ENCODE measurements around the gene PANK3. TPM values are rescaled to one million over a fixed set of nuclear protein-coding genes. Genes with fewer than 3 reads are reported as not detected.

Gene PANK3
- total RNA-seq, 3 donors from 2014 or later (not counting 1 experiment from before 2014, with no cell fraction given) = 39.7 to 50.0 (median 46.9) TPM

- intact Hi-C loops (cut with micrococcal nuclease) = no loop called here
- TF ChIP-seq, protein P1, sequence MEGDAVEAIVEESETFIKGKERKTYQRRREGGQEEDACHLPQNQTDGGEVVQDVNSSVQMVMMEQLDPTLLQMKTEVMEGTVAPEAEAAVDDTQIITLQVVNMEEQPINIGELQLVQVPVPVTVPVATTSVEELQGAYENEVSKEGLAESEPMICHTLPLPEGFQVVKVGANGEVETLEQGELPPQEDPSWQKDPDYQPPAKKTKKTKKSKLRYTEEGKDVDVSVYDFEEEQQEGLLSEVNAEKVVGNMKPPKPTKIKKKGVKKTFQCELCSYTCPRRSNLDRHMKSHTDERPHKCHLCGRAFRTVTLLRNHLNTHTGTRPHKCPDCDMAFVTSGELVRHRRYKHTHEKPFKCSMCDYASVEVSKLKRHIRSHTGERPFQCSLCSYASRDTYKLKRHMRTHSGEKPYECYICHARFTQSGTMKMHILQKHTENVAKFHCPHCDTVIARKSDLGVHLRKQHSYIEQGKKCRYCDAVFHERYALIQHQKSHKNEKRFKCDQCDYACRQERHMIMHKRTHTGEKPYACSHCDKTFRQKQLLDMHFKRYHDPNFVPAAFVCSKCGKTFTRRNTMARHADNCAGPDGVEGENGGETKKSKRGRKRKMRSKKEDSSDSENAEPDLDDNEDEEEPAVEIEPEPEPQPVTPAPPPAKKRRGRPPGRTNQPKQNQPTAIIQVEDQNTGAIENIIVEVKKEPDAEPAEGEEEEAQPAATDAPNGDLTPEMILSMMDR (IDR thresholded peaks at IDR 0.05) = no peak
- Histone ChIP-seq H3K36me3 (ENCODE audit: control insufficient read depth, insufficient read depth, low read length) (no peaks in the 10 kb centered on the region), H3K4me3 (ENCODE audit: low read length) (no peak overlapping the region), H3K27me3 (ENCODE audit: control insufficient read depth, insufficient read depth, low read length) (peaks cover 34% of the 10 kb centered on the region), H3K27ac (ENCODE audit: low read length) (no peak overlapping the region), H3K9me3 (ENCODE audit: control insufficient read depth, insufficient read depth, low read length) (no peaks in the 10 kb centered on the region), H3K4me1 (ENCODE audit: control insufficient read depth, insufficient read depth, low read length) (peaks cover 9% of the 10 kb centered on the region)
- H3K4me3 Mint-ChIP-seq = no peak overlapping the region
- H3K36me3 Mint-ChIP-seq = no peaks in the 10 kb centered on the region
- H3K27me3 Mint-ChIP-seq (ENCODE audit: low read depth in 2 of 2) = peaks cover 24 to 48% of the 10 kb centered on the region in 2 donors
- 82% methylated on average over 6 of the region's 6 CpGs for WGBS (ENCODE audit: insufficient coverage)
- no peak overlapping the region for H3K27ac Mint-ChIP-seq
- H3K4me1 Mint-ChIP-seq = peaks cover 7 to 8% of the 10 kb centered on the region in 2 donors
- ATAC-seq (no peak), DNase-seq (no peak)
- no peaks in the 10 kb centered on the region for H3K9me3 Mint-ChIP-seq
Measured at GRCh38 chr5:168531987-168532864, 46.9 kb downstream of the PANK3 start.

- no peak for ATAC-seq
- Histone ChIP-seq H3K4me3 (ENCODE audit: low read length) (no peak overlapping the region), H3K36me3 (ENCODE audit: control insufficient read depth, insufficient read depth, low read length) (no peaks in the 10 kb centered on the region), H3K27ac (ENCODE audit: low read length) (no peak overlapping the region), H3K27me3 (ENCODE audit: control insufficient read depth, insufficient read depth, low read length) (peaks cover 34% of the 10 kb centered on the region), H3K4me1 (ENCODE audit: control insufficient read depth, insufficient read depth, low read length) (peaks cover 9% of the 10 kb centered on the region), H3K9me3 (ENCODE audit: control insufficient read depth, insufficient read depth, low read length) (no peaks in the 10 kb centered on the region)
- H3K4me3 Mint-ChIP-seq = no peak overlapping the region
- H3K4me1 Mint-ChIP-seq = peaks cover 7 to 8% of the 10 kb centered on the region in 2 donors
- no peaks in the 10 kb centered on the region for H3K36me3 Mint-ChIP-seq
- no peak overlapping the region for H3K27ac Mint-ChIP-seq
- no peak for DNase-seq
- peaks cover 24 to 48% of the 10 kb centered on the region in 2 donors for H3K27me3 Mint-ChIP-seq (ENCODE audit: low read depth in 2 of 2)
- 86% methylated on average over 5 of the region's 5 CpGs for WGBS (ENCODE audit: insufficient coverage)
- no peaks in the 10 kb centered on the region for H3K9me3 Mint-ChIP-seq
- TF ChIP-seq, protein P1 (IDR thresholded peaks at IDR 0.05) = no peak
- intact Hi-C loops (cut with micrococcal nuclease) = no loop called here
Measured at GRCh38 chr5:168531191-168531590, 48.0 kb downstream of the PANK3 start.

DNA sequence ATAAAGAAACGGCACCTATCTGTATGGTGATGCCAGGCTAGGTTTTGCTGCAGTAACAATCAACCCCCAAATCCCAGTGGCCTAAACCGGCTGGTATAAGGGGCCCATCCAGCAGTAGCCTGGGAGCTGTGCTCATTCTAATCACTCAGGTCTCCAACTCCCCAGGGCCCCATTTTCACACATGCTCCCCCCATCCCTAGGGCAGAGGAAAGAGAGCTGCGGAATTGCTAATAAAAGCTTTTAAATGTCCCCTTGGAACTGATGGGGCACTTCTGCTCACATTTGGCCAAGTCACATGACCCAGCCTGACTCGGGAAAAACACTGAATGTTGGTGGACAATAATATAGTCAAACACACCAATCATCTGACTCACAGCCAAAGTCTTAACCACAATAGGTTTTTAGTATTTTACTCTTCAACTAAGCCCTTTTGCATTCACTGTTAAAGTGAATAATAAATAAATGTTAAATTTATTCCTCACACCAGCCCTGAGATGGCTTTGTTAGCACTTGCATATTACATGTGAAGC, 48.5 kb downstream of the PANK3 start:
- peaks cover 24 to 48% of the 10 kb centered on the region in 2 donors for H3K27me3 Mint-ChIP-seq (ENCODE audit: low read depth in 2 of 2)

More for the DNA sequence above, 48.5 kb downstream of the PANK3 start:
- no peak overlapping the region for H3K4me3 ChIP-seq (ENCODE audit: low read length)
- intact Hi-C loops (cut with micrococcal nuclease) = no loop called here
- H3K4me1 Mint-ChIP-seq = peaks cover 7 to 8% of the 10 kb centered on the region in 2 donors
- peaks cover 34% of the 10 kb centered on the region for H3K27me3 ChIP-seq (ENCODE audit: control insufficient read depth, insufficient read depth, low read length)
- peaks cover 9% of the 10 kb centered on the region for H3K4me1 ChIP-seq (ENCODE audit: control insufficient read depth, insufficient read depth, low read length)
- H3K27ac Mint-ChIP-seq = no peak overlapping the region
- no peaks in the 10 kb centered on the region for H3K9me3 ChIP-seq (ENCODE audit: control insufficient read depth, insufficient read depth, low read length)
- DNase-seq (no peak), ATAC-seq (no peak)
- TF ChIP-seq, protein P1 (IDR thresholded peaks at IDR 0.05) = no peak
- H3K36me3 ChIP-seq (ENCODE audit: control insufficient read depth, insufficient read depth, low read length) = no peaks in the 10 kb centered on the region
- 77% methylated on average over 4 of the region's 4 CpGs for WGBS (ENCODE audit: insufficient coverage)
- H3K4me3 Mint-ChIP-seq = peak overlapping the region; percentile 54
- H3K27ac ChIP-seq (ENCODE audit: low read length) = no peak overlapping the region
- no peaks in the 10 kb centered on the region for H3K36me3 Mint-ChIP-seq
- H3K9me3 Mint-ChIP-seq = no peaks in the 10 kb centered on the region

Measured in natural killer cell (primary cell).